Ovary (tissue), 3 donors: ENCODE data around the gene AKT1.

ENCODE experiments used
- EP300 ChIP-seq: sonication (generic); formaldehyde crosslinking; IDR thresholded peaks from one replicate; pipeline ENCODE4 v1.6.1; 2017; ENCODE audit warnings: antibody characterized with exemption
- POLR2A ChIP-seq: fragments of 450-650 bp; IDR thresholded peaks from one replicate; pipeline ENCODE4 v1.6.1; 2017; ENCODE audit warnings: antibody characterized with exemption, mild to moderate bottlenecking, moderate library complexity
- TF ChIP-seq, protein P1 (sequence below), 3 donors: fragments of 450-650 bp in 2 of 3; fragments of 200-600 bp in 1 of 3; IDR thresholded peaks; one replicate each; pipeline versions ENCODE4 v1.5.1 to v1.8.0; 2016 to 2022; ENCODE audit warnings: antibody characterized with exemption in 3 of 3, mild to moderate bottlenecking in 1 of 3
- donor health status: DM: no; HTN: no; CAD: no.

DNA sequence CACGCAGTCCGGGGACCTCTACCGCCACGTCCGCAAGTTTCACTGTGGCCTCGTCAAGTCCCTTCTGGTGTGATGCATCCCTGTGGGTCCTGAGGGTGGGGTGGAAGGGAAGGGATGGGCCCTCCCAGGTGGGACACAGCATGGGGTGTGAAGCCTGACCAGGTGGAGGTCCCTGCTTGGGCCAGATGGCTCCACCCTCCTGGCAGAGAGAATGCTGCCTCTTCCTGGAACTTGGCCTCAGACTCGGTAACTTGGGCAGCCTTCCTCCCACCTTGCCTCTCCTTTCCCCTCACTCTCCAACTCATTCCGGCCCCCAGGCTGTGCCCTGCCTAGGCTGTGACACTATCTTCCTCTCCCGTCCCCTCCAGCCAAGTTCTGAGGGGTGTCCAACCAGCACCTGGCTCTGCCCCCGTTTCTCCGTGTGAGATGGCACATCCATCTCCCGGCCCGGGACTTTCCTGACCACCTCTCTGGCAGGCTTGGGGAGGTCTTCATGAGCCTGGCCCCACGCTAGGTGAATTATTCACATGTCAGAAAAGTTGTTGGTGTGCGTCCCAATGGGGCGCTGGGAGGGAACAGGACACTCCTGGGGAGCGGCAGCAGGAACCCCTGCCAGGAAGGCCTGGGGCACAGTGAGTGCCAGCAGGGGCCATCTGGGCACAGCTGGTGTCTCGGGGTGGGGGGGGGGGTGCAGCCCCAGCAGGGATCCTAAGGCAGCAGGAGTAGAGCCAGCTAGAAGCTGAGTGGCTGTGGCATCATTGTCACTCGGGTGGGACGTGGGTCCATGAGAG is 7.0 kb upstream of the AKT1 start:
- TF ChIP-seq POLR2A (no peak), EP300 (no peak)
- TF ChIP-seq, protein P1, sequence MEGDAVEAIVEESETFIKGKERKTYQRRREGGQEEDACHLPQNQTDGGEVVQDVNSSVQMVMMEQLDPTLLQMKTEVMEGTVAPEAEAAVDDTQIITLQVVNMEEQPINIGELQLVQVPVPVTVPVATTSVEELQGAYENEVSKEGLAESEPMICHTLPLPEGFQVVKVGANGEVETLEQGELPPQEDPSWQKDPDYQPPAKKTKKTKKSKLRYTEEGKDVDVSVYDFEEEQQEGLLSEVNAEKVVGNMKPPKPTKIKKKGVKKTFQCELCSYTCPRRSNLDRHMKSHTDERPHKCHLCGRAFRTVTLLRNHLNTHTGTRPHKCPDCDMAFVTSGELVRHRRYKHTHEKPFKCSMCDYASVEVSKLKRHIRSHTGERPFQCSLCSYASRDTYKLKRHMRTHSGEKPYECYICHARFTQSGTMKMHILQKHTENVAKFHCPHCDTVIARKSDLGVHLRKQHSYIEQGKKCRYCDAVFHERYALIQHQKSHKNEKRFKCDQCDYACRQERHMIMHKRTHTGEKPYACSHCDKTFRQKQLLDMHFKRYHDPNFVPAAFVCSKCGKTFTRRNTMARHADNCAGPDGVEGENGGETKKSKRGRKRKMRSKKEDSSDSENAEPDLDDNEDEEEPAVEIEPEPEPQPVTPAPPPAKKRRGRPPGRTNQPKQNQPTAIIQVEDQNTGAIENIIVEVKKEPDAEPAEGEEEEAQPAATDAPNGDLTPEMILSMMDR (IDR thresholded peaks at IDR 0.05) = no peak
